CD8-positive, alpha-beta memory T cell (primary cell): ENCODE results near the gene SHC3. TPM values are rescaled to one million over a fixed set of nuclear protein-coding genes. Genes with fewer than 3 reads are reported as not detected.

Experiments
- CTCF ChIA-PET: fragments of 350-600 bp; sonication (Branson Sonifier 250); formaldehyde crosslinking; loops from one replicate; lab custom pipeline; 2021; ENCODE audit warnings: antibody characterized with exemption; lab: Charles Lee
- POLR2A ChIA-PET: fragments of 350-600 bp; sonication (Branson Sonifier 250); formaldehyde crosslinking; loops from one replicate; lab custom pipeline; 2021; ENCODE audit warnings: antibody characterized with exemption; lab: Charles Lee
- DNase-seq, 5 donors: peaks; one replicate each; pipeline versions ENCODE4 v3.0.0 to v3.0.0-alpha.2; 2020 to 2022; ENCODE audit warnings: mixed read lengths in 1 of 5
- H3K27ac ChIP-seq: one replicate; pipeline ENCODE4 v1.7.0; 2013; ENCODE audit warnings: low read depth, mild to moderate bottlenecking, low read length, moderate library complexity
- H3K27me3 ChIP-seq: 2 replicates; pipeline ENCODE4 v1.7.0; 2013; ENCODE audit warnings: low read length, mild to moderate bottlenecking; ENCODE audit not compliant: insufficient read depth, poor library complexity, severe bottlenecking
- H3K36me3 ChIP-seq: 2 replicates; pipeline ENCODE4 v1.7.0; 2013; ENCODE audit warnings: mild to moderate bottlenecking, low read length, moderate library complexity; ENCODE audit not compliant: insufficient read depth
- H3K4me1 ChIP-seq: 2 replicates; pipeline ENCODE4 v1.7.0; 2013; ENCODE audit warnings: mild to moderate bottlenecking, low read length, moderate library complexity; ENCODE audit not compliant: insufficient read depth
- H3K4me3 ChIP-seq: 2 replicates; pipeline ENCODE4 v1.7.0; 2013; ENCODE audit warnings: mild to moderate bottlenecking, low read length
- H3K9me3 ChIP-seq: 2 replicates; pipeline ENCODE4 v1.7.0; 2013; ENCODE audit warnings: mild to moderate bottlenecking, low read length
- H3K27ac Mint-ChIP-seq, 8 donors: one replicate each; pipeline ENCODE4 v1.8.0; 2020 to 2021; ENCODE audit warnings: mixed read lengths in 8 of 8, mild to moderate bottlenecking in 6 of 8, inconsistent platforms in 3 of 8, moderate library complexity in 3 of 8
- H3K27me3 Mint-ChIP-seq, 2 donors: one replicate each; pipeline ENCODE4 v1.8.0; 2020 to 2021; ENCODE audit warnings: mixed read lengths in 2 of 2, mild to moderate bottlenecking in 1 of 2, moderate library complexity in 1 of 2
- H3K36me3 Mint-ChIP-seq, 3 donors: one replicate each; pipeline ENCODE4 v1.8.0; 2020 to 2021; ENCODE audit warnings: mixed read lengths in 3 of 3, inconsistent platforms in 1 of 3, mild to moderate bottlenecking in 1 of 3
- H3K4me1 Mint-ChIP-seq, 3 donors: one replicate each; pipeline ENCODE4 v1.8.0; 2020 to 2021; ENCODE audit warnings: mixed read lengths in 3 of 3, inconsistent platforms in 1 of 3, mild to moderate bottlenecking in 1 of 3
- H3K4me3 Mint-ChIP-seq, 7 donors: one replicate each; pipeline ENCODE4 v1.8.0; 2020 to 2021; ENCODE audit warnings: mixed read lengths in 7 of 7, mild to moderate bottlenecking in 6 of 7, moderate library complexity in 4 of 7, inconsistent platforms in 2 of 7
- H3K9me3 Mint-ChIP-seq, 5 donors: one replicate each; pipeline ENCODE4 v1.8.0; 2020 to 2022; ENCODE audit warnings: mixed read lengths in 5 of 5, mild to moderate bottlenecking in 3 of 5, moderate library complexity in 2 of 5, inconsistent platforms in 1 of 5
- polyA plus RNA-seq: library from polyadenylated mRNA; unstranded; fragments of 300-500 nt; fragmentation: Illumina TruSeq; gene quantifications from one replicate; pipeline ENCODE4 v1.2.3, GENCODE V29; 2021
- total RNA-seq, 2 experiments: library from RNA; stranded (reverse); gene quantifications; one replicate each; pipeline ENCODE4 v1.2.3, GENCODE V29; 2021

SHC3 gene
- total and polyA plus RNA-seq, 3 experiments from 2014 or later, result not detected

GRCh38 chr9:89109666-89110065 is 69.0 kb downstream of the SHC3 start:
- ChIA-PET POLR2A (no interaction called here), CTCF (no interaction called here)
- H3K9me3 ChIP-seq, result no peaks in the 10 kb centered on the region
- no peak for DNase-seq
- H3K4me1 Mint-ChIP-seq, result no peaks in the 10 kb centered on the region
- no peaks in the 10 kb centered on the region for H3K4me1 ChIP-seq
- H3K27me3 ChIP-seq, result no peaks in the 10 kb centered on the region
- H3K27me3 Mint-ChIP-seq, result peaks cover 10 to 24% of the 10 kb centered on the region in 2 donors
- no peaks in the 10 kb centered on the region for H3K36me3 Mint-ChIP-seq
- no peak overlapping the region for H3K4me3 Mint-ChIP-seq
- H3K9me3 Mint-ChIP-seq, result peaks cover 0 to 2% (median 0%) of the 10 kb centered on the region in 5 donors
- H3K4me3 ChIP-seq, result no peak overlapping the region
- no peak overlapping the region for H3K27ac Mint-ChIP-seq
- no peaks in the 10 kb centered on the region for H3K36me3 ChIP-seq
- no peak overlapping the region for H3K27ac ChIP-seq

GRCh38 chr9:89107406-89107805 is 71.2 kb downstream of the SHC3 start:
- Mint-ChIP-seq H3K4me3 (no peak overlapping the region), H3K9me3 (peaks cover 0 to 2% (median 0%) of the 10 kb centered on the region in 5 donors), H3K4me1 (no peaks in the 10 kb centered on the region), H3K27ac (no peak overlapping the region), H3K36me3 (no peaks in the 10 kb centered on the region), H3K27me3 (peaks cover 11 to 14% of the 10 kb centered on the region in 2 donors)
- no peaks in the 10 kb centered on the region for H3K4me1 ChIP-seq
- no peak for DNase-seq
- ChIA-PET POLR2A (no interaction called here), CTCF (no interaction called here)
- no peaks in the 10 kb centered on the region for H3K36me3 ChIP-seq
- no peaks in the 10 kb centered on the region for H3K9me3 ChIP-seq
- no peak overlapping the region for H3K27ac ChIP-seq
- H3K4me3 ChIP-seq, result no peak overlapping the region
- H3K27me3 ChIP-seq, result no peaks in the 10 kb centered on the region

- Histone ChIP-seq H3K27me3 (no peaks in the 10 kb centered on the region), H3K4me3 (no peak overlapping the region), H3K27ac (no peak overlapping the region), H3K36me3 (no peaks in the 10 kb centered on the region), H3K9me3 (no peaks in the 10 kb centered on the region), H3K4me1 (no peaks in the 10 kb centered on the region)
- Mint-ChIP-seq H3K27me3 (peaks cover 11 to 16% of the 10 kb centered on the region in 2 donors), H3K4me3 (no peak overlapping the region), H3K4me1 (no peaks in the 10 kb centered on the region), H3K36me3 (no peaks in the 10 kb centered on the region), H3K27ac (no peak overlapping the region), H3K9me3 (peaks cover 0 to 2% (median 0%) of the 10 kb centered on the region in 5 donors)
- DNase-seq, result no peak
- ChIA-PET CTCF (no interaction called here), POLR2A (no interaction called here)
Measured at GRCh38 chr9:89106224-89106851, 72.3 kb downstream of the SHC3 start.

GRCh38 chr9:89104821-89105220 is 73.8 kb downstream of the SHC3 start:
- no peak for DNase-seq
- Mint-ChIP-seq H3K27ac (no peak overlapping the region), H3K36me3 (no peaks in the 10 kb centered on the region), H3K27me3 (peaks cover 8 to 15% of the 10 kb centered on the region in 2 donors), H3K4me3 (no peak overlapping the region), H3K4me1 (no peaks in the 10 kb centered on the region), H3K9me3 (peaks cover 0 to 2% (median 0%) of the 10 kb centered on the region in 5 donors)
- no peak overlapping the region for H3K4me3 ChIP-seq
- H3K27me3 ChIP-seq, result no peaks in the 10 kb centered on the region
- POLR2A ChIA-PET, result no interaction called here
- no peak overlapping the region for H3K27ac ChIP-seq
- CTCF ChIA-PET, result no interaction called here
- H3K4me1 ChIP-seq, result no peaks in the 10 kb centered on the region
- no peaks in the 10 kb centered on the region for H3K9me3 ChIP-seq
- H3K36me3 ChIP-seq, result no peaks in the 10 kb centered on the region

GRCh38 chr9:89097219-89097618 is 81.4 kb downstream of the SHC3 start:
- H3K9me3 ChIP-seq, result no peaks in the 10 kb centered on the region
- Mint-ChIP-seq H3K4me3 (no peak overlapping the region), H3K36me3 (no peaks in the 10 kb centered on the region), H3K27me3 (peaks cover 0 to 21% of the 10 kb centered on the region in 2 donors), H3K4me1 (no peaks in the 10 kb centered on the region), H3K9me3 (no peaks in the 10 kb centered on the region), H3K27ac (no peak overlapping the region)
- CTCF ChIA-PET, result no interaction called here
- DNase-seq, result no peak
- no peaks in the 10 kb centered on the region for H3K27me3 ChIP-seq
- H3K27ac ChIP-seq, result no peak overlapping the region
- no peak overlapping the region for H3K4me3 ChIP-seq
- POLR2A ChIA-PET, result no interaction called here
- no peaks in the 10 kb centered on the region for H3K36me3 ChIP-seq
- no peaks in the 10 kb centered on the region for H3K4me1 ChIP-seq

GRCh38 chr9:89096807-89097206 is 81.8 kb downstream of the SHC3 start:
- H3K36me3 ChIP-seq, result no peaks in the 10 kb centered on the region
- Mint-ChIP-seq H3K27me3 (peaks cover 0 to 21% of the 10 kb centered on the region in 2 donors), H3K36me3 (no peaks in the 10 kb centered on the region), H3K27ac (no peak overlapping the region), H3K9me3 (no peaks in the 10 kb centered on the region), H3K4me1 (no peaks in the 10 kb centered on the region), H3K4me3 (no peak overlapping the region)
- H3K27me3 ChIP-seq, result no peaks in the 10 kb centered on the region
- no peak overlapping the region for H3K27ac ChIP-seq
- ChIA-PET CTCF (no interaction called here), POLR2A (no interaction called here)
- no peaks in the 10 kb centered on the region for H3K9me3 ChIP-seq
- no peak for DNase-seq
- no peak overlapping the region for H3K4me3 ChIP-seq
- no peaks in the 10 kb centered on the region for H3K4me1 ChIP-seq

GRCh38 chr9:89095761-89096528 is 82.7 kb downstream of the SHC3 start:
- Histone ChIP-seq H3K27me3 (no peaks in the 10 kb centered on the region), H3K4me3 (no peak overlapping the region), H3K4me1 (no peaks in the 10 kb centered on the region), H3K27ac (no peak overlapping the region), H3K36me3 (no peaks in the 10 kb centered on the region), H3K9me3 (no peaks in the 10 kb centered on the region)
- H3K9me3 Mint-ChIP-seq, result no peaks in the 10 kb centered on the region
- ChIA-PET POLR2A (no interaction called here), CTCF (no interaction called here)
- no peak overlapping the region for H3K27ac Mint-ChIP-seq
- DNase-seq, result no peak
- H3K36me3 Mint-ChIP-seq, result no peaks in the 10 kb centered on the region
- H3K4me1 Mint-ChIP-seq, result no peaks in the 10 kb centered on the region
- H3K4me3 Mint-ChIP-seq, result no peak overlapping the region
- H3K27me3 Mint-ChIP-seq, result peaks cover 0 to 18% of the 10 kb centered on the region in 2 donors

- Histone ChIP-seq H3K36me3 (no peaks in the 10 kb centered on the region), H3K27me3 (no peaks in the 10 kb centered on the region), H3K4me1 (no peaks in the 10 kb centered on the region), H3K27ac (no peak overlapping the region), H3K9me3 (no peaks in the 10 kb centered on the region), H3K4me3 (no peak overlapping the region)
- no peak for DNase-seq
- peaks cover 2 to 20% of the 10 kb centered on the region in 2 donors for H3K27me3 Mint-ChIP-seq
- H3K27ac Mint-ChIP-seq, result no peak overlapping the region
- peaks cover 0 to 1% (median 0%) of the 10 kb centered on the region in 3 donors for H3K36me3 Mint-ChIP-seq
- ChIA-PET CTCF (no interaction called here), POLR2A (no interaction called here)
- peaks cover 0 to under 1% (median 0%) of the 10 kb centered on the region in 3 donors for H3K4me1 Mint-ChIP-seq
- no peaks in the 10 kb centered on the region for H3K9me3 Mint-ChIP-seq
- no peak overlapping the region for H3K4me3 Mint-ChIP-seq
Measured at GRCh38 chr9:89093201-89093975, 85.2 kb downstream of the SHC3 start.
